B cell (primary cell): ENCODE measurements around the gene PDGFC.

Experiments used
- CTCF ChIP-seq: fragments of 200-600 bp; IDR thresholded peaks from one replicate; pipeline ENCODE4 v1.8.0; 2022; ENCODE audit warnings: antibody characterized with exemption, mild to moderate bottlenecking
- EZH2 ChIP-seq: IDR thresholded peaks from 2 replicates; pipeline ENCODE4 v1.6.1; 2012; ENCODE audit warnings: borderline replicate concordance, low read depth, mild to moderate bottlenecking, moderate library complexity, low read length; ENCODE audit not compliant: insufficient read depth, poor library complexity, severe bottlenecking

DNA sequence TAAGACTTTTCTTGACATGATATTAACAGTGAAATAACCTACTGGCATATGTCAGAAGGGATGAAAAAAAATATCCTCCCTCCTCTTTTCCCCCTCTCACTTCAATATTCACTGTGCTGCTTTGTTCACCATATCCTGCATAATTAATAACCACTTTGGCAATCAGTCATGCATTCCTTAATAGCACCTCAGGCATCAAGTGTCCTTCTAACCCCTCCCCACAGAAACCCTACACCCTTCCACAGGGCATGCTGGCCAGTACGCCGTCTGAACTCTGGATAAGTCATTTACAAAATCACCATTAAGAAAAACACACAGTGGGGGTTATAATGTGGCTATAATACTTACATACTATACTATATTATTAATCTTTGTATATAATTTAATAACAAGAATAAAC lies 165.9 kb downstream of the PDGFC start:
- TF ChIP-seq CTCF (no peak), EZH2 (no peak)
